B cell (primary cell): ENCODE data around the gene TECPR2. TPM values are rescaled to one million over a fixed set of nuclear protein-coding genes. Genes with fewer than 3 reads are reported as not detected.

Experiments used
- ATAC-seq: fragments of 200-7000 bp; cut with Tn5 transposase; one replicate; pipeline ENCODE4 v1.10.0; 2021; ENCODE audit warnings: low read depth, mild to moderate bottlenecking, moderate number of reproducible peaks, moderate library complexity
- CTCF ChIA-PET: fragments of 350-600 bp; sonication (Branson Sonifier 250); formaldehyde crosslinking; loops from one replicate; lab custom pipeline; 2021; ENCODE audit warnings: antibody characterized with exemption, inconsistent platforms; lab: Charles Lee
- POLR2A ChIA-PET: fragments of 350-600 bp; sonication (Branson Sonifier 250); formaldehyde crosslinking; loops from one replicate; lab custom pipeline; 2021; ENCODE audit warnings: antibody characterized with exemption; lab: Charles Lee
- DNase-seq: peaks from one replicate; pipeline ENCODE4 v3.0.0; 2013
- H2AFZ ChIP-seq: 2 replicates; pipeline ENCODE4 v1.6.1; 2012; ENCODE audit warnings: mild to moderate bottlenecking, low read depth, low read length; ENCODE audit not compliant: insufficient read depth, poor library complexity, severe bottlenecking
- H3K27ac ChIP-seq, 2 donors: 1 replicate in 1 of 2; 2 replicates in 1 of 2; pipeline ENCODE4 v1.5.1; 2012 to 2013; ENCODE audit warnings: low read length in 2 of 2, mild to moderate bottlenecking in 2 of 2, moderate library complexity in 1 of 2
- H3K27me3 ChIP-seq, 4 experiments: fragments of 200-600 bp in 1 of 4; sonication (generic) in 1 of 4; replicated peaks in 1 of 4; 1 replicate in 2 of 4; 2 replicates in 2 of 4; pipeline versions ENCODE4 v1.6.1 to v1.7.0; 2013 to 2016; ENCODE audit warnings: low read length in 3 of 4, mild to moderate bottlenecking in 2 of 4, mixed read lengths in 1 of 4, moderate library complexity in 1 of 4; ENCODE audit not compliant: insufficient read depth in 4 of 4, control insufficient read depth in 3 of 4; ENCODE audit errors: control extremely low read depth in 1 of 4
- H3K36me3 ChIP-seq, 2 experiments: replicated peaks in 1 of 2; 1 replicate in 1 of 2; 2 replicates in 1 of 2; pipeline versions ENCODE4 v1.6.1 to v1.7.1; 2013; ENCODE audit warnings: low read length in 1 of 2; ENCODE audit not compliant: insufficient read depth in 2 of 2, control insufficient read depth in 1 of 2; ENCODE audit errors: control extremely low read depth in 1 of 2, extremely low read depth in 1 of 2
- H3K4me1 ChIP-seq, 2 donors: fragments of 200-600 bp in 1 of 2; sonication (generic) in 1 of 2; 1 replicate in 1 of 2; 2 replicates in 1 of 2; pipeline versions ENCODE4 v1.5.1 to v1.6.1; 2013 to 2017; ENCODE audit warnings: low read length in 2 of 2; ENCODE audit not compliant: control insufficient read depth in 2 of 2, insufficient read depth in 2 of 2
- H3K4me2 ChIP-seq: replicated peaks from 2 replicates; pipeline ENCODE3; 2012; ENCODE audit warnings: mild to moderate bottlenecking, low read depth, low read length; ENCODE audit not compliant: poor library complexity, severe bottlenecking
- H3K4me3 ChIP-seq, 5 experiments: fragments of 200-600 bp in 1 of 5; sonication (generic) in 1 of 5; 1 replicate in 3 of 5; 2 replicates in 2 of 5; pipeline versions ENCODE4 v1.5.1 to v1.7.0; 2011 to 2016; ENCODE audit warnings: low read length in 4 of 5, mild to moderate bottlenecking in 4 of 5, low read depth in 2 of 5, control low read depth in 1 of 5, moderate library complexity in 1 of 5; ENCODE audit not compliant: insufficient read depth in 1 of 5; ENCODE audit errors: control extremely low read depth in 1 of 5, extremely low read depth in 1 of 5
- H3K79me2 ChIP-seq: fragments of 200-600 bp; sonication (generic); one replicate; pipeline ENCODE4 v1.6.0; 2016; ENCODE audit warnings: low read length; ENCODE audit not compliant: control insufficient read depth, insufficient read depth
- H3K9ac ChIP-seq: fragments of 200-600 bp; sonication (generic); 2 replicates; pipeline ENCODE4 v1.6.1; 2017; ENCODE audit warnings: mild to moderate bottlenecking, low read length, moderate library complexity
- H3K9me3 ChIP-seq, 3 donors: one replicate each; pipeline versions ENCODE4 v1.6.1 to v1.7.1; 2013; ENCODE audit warnings: low read length in 2 of 3; ENCODE audit not compliant: control insufficient read depth in 2 of 3, insufficient read depth in 1 of 3; ENCODE audit errors: control extremely low read depth in 1 of 3
- H4K20me1 ChIP-seq: 2 replicates; pipeline ENCODE4 v1.6.0; 2012; ENCODE audit warnings: mild to moderate bottlenecking, low read length; ENCODE audit not compliant: insufficient read depth, control insufficient read depth, poor library complexity, severe bottlenecking
- H3K27ac Mint-ChIP-seq: one replicate; pipeline ENCODE4 v1.8.0; 2021; ENCODE audit warnings: mixed read lengths
- H3K27me3 Mint-ChIP-seq: one replicate; pipeline ENCODE4 v1.8.0; 2021; ENCODE audit warnings: mixed read lengths
- H3K4me1 Mint-ChIP-seq: one replicate; pipeline ENCODE4 v1.8.0; 2021; ENCODE audit warnings: mixed read lengths
- H3K4me3 Mint-ChIP-seq: one replicate; pipeline ENCODE4 v1.8.0; 2021; ENCODE audit warnings: mixed read lengths
- H3K9me3 Mint-ChIP-seq: one replicate; pipeline ENCODE4 v1.8.0; 2022; ENCODE audit warnings: mixed read lengths; ENCODE audit not compliant: insufficient read depth
- EZH2 ChIP-seq: IDR thresholded peaks from 2 replicates; pipeline ENCODE4 v1.6.1; 2012; ENCODE audit warnings: borderline replicate concordance, low read depth, mild to moderate bottlenecking, moderate library complexity, low read length; ENCODE audit not compliant: insufficient read depth, poor library complexity, severe bottlenecking
- WGBS: methylation state at CpG from one replicate; pipeline ENCODE4 v1.1.5; 2013; ENCODE audit warnings: missing lambda C conversion rate; ENCODE audit not compliant: insufficient coverage; 5-methylcytosine and 5-hydroxymethylcytosine counted together
- intact Hi-C: fragments of 100-400 bp; cut with micrococcal nuclease; formaldehyde crosslinking; loops from one replicate; pipeline ENCODE4 v1.10.0; 2022
- polyA plus RNA-seq: library from polyadenylated mRNA; depleted of rRNA; stranded (reverse); fragments of >200 nt; gene quantifications from 2 replicates; pipeline ENCODE4 v1.2.3, GENCODE V29; 2012
- total RNA-seq, 2 donors: library from RNA; stranded (reverse); fragments of 120-200 nt in 1 of 2; gene quantifications; 1 replicate in 1 of 2; 2 replicates in 1 of 2; pipeline versions ENCODE4 v1.2.3 to v1.2.4, GENCODE V29; 2013 to 2022
- TF ChIP-seq, protein P1 (sequence below): fragments of 200-600 bp; IDR thresholded peaks from one replicate; pipeline ENCODE4 v1.8.0; 2022; ENCODE audit warnings: antibody characterized with exemption, mild to moderate bottlenecking

Gene TECPR2
- total and polyA plus RNA-seq, 2 donors (not counting 1 experiment from before 2014, with no cell fraction given), result 4.7 to 10.8 TPM

DNA sequence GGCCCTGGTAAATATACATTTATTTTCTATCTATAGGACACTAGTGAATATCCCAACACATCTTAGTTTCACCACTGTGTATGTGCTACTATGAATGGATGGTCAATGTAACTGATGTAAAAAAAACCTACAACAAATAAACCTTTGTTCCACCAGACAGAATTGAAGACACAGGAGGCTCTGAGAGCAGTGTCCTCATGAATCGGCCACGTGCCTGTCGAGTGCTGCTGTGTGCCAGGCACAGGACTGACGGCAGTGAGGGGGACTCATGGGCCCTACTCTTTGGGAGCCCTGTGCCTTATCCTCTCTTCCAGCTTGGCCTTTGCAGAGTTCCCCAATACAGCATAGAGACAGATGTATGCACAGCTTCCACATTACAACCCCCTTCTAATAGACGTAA, 18.3 kb upstream of the TECPR2 start:
- CTCF ChIA-PET, result interaction anchor here (0.5 kb wide), 1 partner anchor 1970 kb away, joined by 3 read pairs; no protein-coding TSS in a partner anchor
- H3K4me3 Mint-ChIP-seq, result no peak overlapping the region
- Histone ChIP-seq H3K79me2 (no peaks in the 10 kb centered on the region), H2AFZ (no peak overlapping the region), H3K4me3 (no peak overlapping the region), H3K4me1 (no peaks in the 10 kb centered on the region), H3K9me3 (no peaks in the 10 kb centered on the region), H3K27me3 (no peaks in the 10 kb centered on the region), H4K20me1 (no peaks in the 10 kb centered on the region), H3K27ac (no peak overlapping the region), H3K4me2 (no peak overlapping the region), H3K36me3 (peaks cover 10 to 60% of the 10 kb centered on the region in 2 experiments), H3K9ac (no peak overlapping the region)
- H3K4me1 Mint-ChIP-seq, result no peaks in the 10 kb centered on the region
- H3K9me3 Mint-ChIP-seq, result no peaks in the 10 kb centered on the region
- no peak for ATAC-seq
- intact Hi-C loops, result no loop called here
- POLR2A ChIA-PET, result no interaction called here
- TF ChIP-seq EZH2, result no peak
- TF ChIP-seq, protein P1, sequence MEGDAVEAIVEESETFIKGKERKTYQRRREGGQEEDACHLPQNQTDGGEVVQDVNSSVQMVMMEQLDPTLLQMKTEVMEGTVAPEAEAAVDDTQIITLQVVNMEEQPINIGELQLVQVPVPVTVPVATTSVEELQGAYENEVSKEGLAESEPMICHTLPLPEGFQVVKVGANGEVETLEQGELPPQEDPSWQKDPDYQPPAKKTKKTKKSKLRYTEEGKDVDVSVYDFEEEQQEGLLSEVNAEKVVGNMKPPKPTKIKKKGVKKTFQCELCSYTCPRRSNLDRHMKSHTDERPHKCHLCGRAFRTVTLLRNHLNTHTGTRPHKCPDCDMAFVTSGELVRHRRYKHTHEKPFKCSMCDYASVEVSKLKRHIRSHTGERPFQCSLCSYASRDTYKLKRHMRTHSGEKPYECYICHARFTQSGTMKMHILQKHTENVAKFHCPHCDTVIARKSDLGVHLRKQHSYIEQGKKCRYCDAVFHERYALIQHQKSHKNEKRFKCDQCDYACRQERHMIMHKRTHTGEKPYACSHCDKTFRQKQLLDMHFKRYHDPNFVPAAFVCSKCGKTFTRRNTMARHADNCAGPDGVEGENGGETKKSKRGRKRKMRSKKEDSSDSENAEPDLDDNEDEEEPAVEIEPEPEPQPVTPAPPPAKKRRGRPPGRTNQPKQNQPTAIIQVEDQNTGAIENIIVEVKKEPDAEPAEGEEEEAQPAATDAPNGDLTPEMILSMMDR, result no peak
- DNase-seq, result no peak
- H3K27me3 Mint-ChIP-seq, result no peaks in the 10 kb centered on the region
- WGBS, result 98% methylated on average over 4 of the region's 5 CpGs
- H3K27ac Mint-ChIP-seq, result no peak overlapping the region

DNA sequence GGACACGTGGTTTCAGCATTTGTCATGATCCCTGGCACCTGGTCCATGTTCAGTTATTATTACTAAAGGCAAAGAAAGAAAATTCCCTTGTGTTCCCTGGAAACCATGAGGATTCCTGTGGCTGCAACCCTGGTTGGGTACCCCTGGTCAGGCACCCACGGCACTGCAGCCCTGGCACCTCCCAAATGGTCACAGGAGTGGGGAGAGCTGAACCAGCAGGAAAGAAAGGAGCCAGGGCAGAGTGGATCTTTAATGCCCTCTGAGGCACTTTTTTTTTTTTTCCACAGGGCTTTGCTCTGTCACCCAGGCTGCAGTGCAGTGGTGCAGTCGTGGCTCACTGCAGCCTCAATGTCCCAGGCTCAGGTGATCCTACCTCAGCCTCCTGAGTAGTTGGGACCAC, 17.5 kb upstream of the TECPR2 start:
- CTCF ChIA-PET, result interaction anchor here (0.6 kb wide), 1 partner anchor 16 kb away, joined by 3 read pairs; no protein-coding TSS in a partner anchor
- intact Hi-C loops, result no loop called here
- Mint-ChIP-seq H3K9me3 (no peaks in the 10 kb centered on the region), H3K27ac (no peak overlapping the region), H3K4me1 (no peaks in the 10 kb centered on the region), H3K4me3 (no peak overlapping the region), H3K27me3 (no peaks in the 10 kb centered on the region)
- DNase-seq, result no peak
- Histone ChIP-seq H3K4me3 (no peak overlapping the region), H2AFZ (no peak overlapping the region), H3K4me1 (no peaks in the 10 kb centered on the region), H3K4me2 (no peak overlapping the region), H3K9me3 (no peaks in the 10 kb centered on the region), H3K9ac (no peak overlapping the region), H3K27ac (no peak overlapping the region), H3K79me2 (no peaks in the 10 kb centered on the region), H3K36me3 (peaks cover 10 to 68% of the 10 kb centered on the region in 2 experiments), H3K27me3 (no peaks in the 10 kb centered on the region), H4K20me1 (no peaks in the 10 kb centered on the region)
- no peak for ATAC-seq
- TF ChIP-seq, protein P1, result no peak
- TF ChIP-seq EZH2, result no peak
- POLR2A ChIA-PET, result no interaction called here
- WGBS, result 95% methylated on average over 3 of the region's 3 CpGs
